ENCODE data around the gene EIF3K.

- TF ChIP-seq CTCF (IDR thresholded peaks at IDR 0.05), result no peak
- TF ChIP-seq EP300 (IDR thresholded peaks at IDR 0.05), result no peak
- no peak for TF ChIP-seq POLR2A (IDR thresholded peaks at IDR 0.05)
These were observed 2.7 kb upstream of the EIF3K start for GRCh38 chr19:38616265-38616664.

Data from upper lobe of left lung (tissue), 4 donors.